Measurements from ENCODE around the gene MEX3D.
A peak's percentile ranks its signal among the peaks of the same experiment; 100 is the strongest.

Gene MEX3D

GRCh38 chr19:1514986-1515721, 53.0 kb downstream of the MEX3D start:
- no peak for DNase-seq

- no peak for DNase-seq
Observed at GRCh38 chr19:1514295-1514661, 53.8 kb downstream of the MEX3D start.

GRCh38 chr19:1513499-1514294, 54.4 kb downstream of the MEX3D start:
- DNase-seq, result peak; percentile 59 to 72

- peak; percentile 68 to 73 for DNase-seq
Observed at GRCh38 chr19:1512671-1513498, 55.2 kb downstream of the MEX3D start, which contains the start of gene ADAMTSL5. TSS of gene ADAMTSL5 (minus strand) at chr19:1513019. CDS start at chr19:1510943, 2,076 bp downstream.

GRCh38 chr19:1511318-1512317, 56.5 kb downstream of the MEX3D start:
- DNase-seq, result no peak

GRCh38 chr19:1510807-1511206, 57.3 kb downstream of the MEX3D start:
- DNase-seq, result no peak

- DNase-seq, result no peak
Observed at GRCh38 chr19:1510442-1510806, 57.7 kb downstream of the MEX3D start.

- DNase-seq, result no peak
Observed at GRCh38 chr19:1509602-1510441, 58.3 kb downstream of the MEX3D start.

- DNase-seq, result no peak
Observed at GRCh38 chr19:1508507-1508856, 59.6 kb downstream of the MEX3D start.

GRCh38 chr19:1507763-1508506, 60.2 kb downstream of the MEX3D start:
- DNase-seq, result peak; percentile 85 to 87

- DNase-seq, result no peak
Observed at GRCh38 chr19:1507192-1507660, 60.9 kb downstream of the MEX3D start.

GRCh38 chr19:1505991-1506881, 61.9 kb downstream of the MEX3D start:
- DNase-seq, result no peak

- no peak for DNase-seq
Observed at GRCh38 chr19:1505012-1505411, 63.1 kb downstream of the MEX3D start.

Data from stimulated activated CD4-positive, alpha-beta T cell treated with anti-CD3 and anti-CD28 coated beads, Interleukin-2, amount 100 ng/mL, for 48 hours (primary cell).